ENCODE results near the gene MGAT4C. TPM values are rescaled to one million over a fixed set of nuclear protein-coding genes. Genes with fewer than 3 reads are reported as not detected.

The MGAT4C gene
- total RNA-seq, 1 experiment from 2014 or later, result 10.3 TPM

- no peaks in the 10 kb centered on the region for H3K9me3 ChIP-seq (ENCODE audit: low read depth, low read length, poor library complexity, severe bottlenecking)
- no peak overlapping the region for H3K4me3 ChIP-seq (ENCODE audit: low read depth, low read length, poor library complexity, severe bottlenecking)
- H3K36me3 ChIP-seq (ENCODE audit: insufficient read depth, low read length, poor library complexity, severe bottlenecking), result no peaks in the 10 kb centered on the region
- BruUV-seq (replicated peaks), result no TSS peak
- ChIA-PET POLR2A (ENCODE audit: low non-redundant PET) (no interaction called here), CTCF (no interaction called here)
- H3K27me3 ChIP-seq (replicated peaks; ENCODE audit: insufficient read depth, low read depth, low read length, poor library complexity), result no peaks in the 10 kb centered on the region
- intact Hi-C loops (cut with micrococcal nuclease; ENCODE audit: unreplicated experiment), result no loop called here
- peaks cover 39% of the 10 kb centered on the region for H3K4me1 ChIP-seq (ENCODE audit: insufficient read depth, low read length, poor library complexity, severe bottlenecking)
- TF ChIP-seq EZH2 (IDR thresholded peaks at IDR 0.05; ENCODE audit: borderline replicate concordance, low read depth, low read length, poor library complexity, severe bottlenecking), result no peak
- no peak for TF ChIP-seq CTCF (conservative IDR thresholded peaks at IDR 0.05; ENCODE audit: low read depth, low read length)
- peak overlapping the region; percentile 41 for H3K27ac ChIP-seq (ENCODE audit: low read depth, low read length, poor library complexity, severe bottlenecking)
- no peak for DNase-seq (ENCODE audit: low spot score)
Measured at GRCh38 chr12:86196465-86196864, 59.7 kb downstream of the MGAT4C start.

GRCh38 chr12:86194721-86195120 lies 61.5 kb downstream of the MGAT4C start:
- ChIA-PET CTCF (no interaction called here), POLR2A (ENCODE audit: low non-redundant PET) (no interaction called here)
- peaks cover 44% of the 10 kb centered on the region for H3K4me1 ChIP-seq (ENCODE audit: insufficient read depth, low read length, poor library complexity, severe bottlenecking)
- H3K4me3 ChIP-seq (ENCODE audit: low read depth, low read length, poor library complexity, severe bottlenecking), result no peak overlapping the region
- no peak for TF ChIP-seq CTCF (conservative IDR thresholded peaks at IDR 0.05; ENCODE audit: low read depth, low read length)
- TF ChIP-seq EZH2 (IDR thresholded peaks at IDR 0.05; ENCODE audit: borderline replicate concordance, low read depth, low read length, poor library complexity, severe bottlenecking), result no peak
- intact Hi-C loops (cut with micrococcal nuclease; ENCODE audit: unreplicated experiment), result no loop called here
- H3K27me3 ChIP-seq (replicated peaks; ENCODE audit: insufficient read depth, low read depth, low read length, poor library complexity), result no peaks in the 10 kb centered on the region
- no peaks in the 10 kb centered on the region for H3K36me3 ChIP-seq (ENCODE audit: insufficient read depth, low read length, poor library complexity, severe bottlenecking)
- DNase-seq (ENCODE audit: low spot score), result no peak
- no peaks in the 10 kb centered on the region for H3K9me3 ChIP-seq (ENCODE audit: low read depth, low read length, poor library complexity, severe bottlenecking)
- BruUV-seq (replicated peaks), result no TSS peak
- peak overlapping the region; percentile 48 for H3K27ac ChIP-seq (ENCODE audit: low read depth, low read length, poor library complexity, severe bottlenecking)

- POLR2A ChIA-PET (ENCODE audit: low non-redundant PET), result no interaction called here
- CTCF ChIA-PET, result no interaction called here
Measured at GRCh38 chr12:86193931-86194330, 62.3 kb downstream of the MGAT4C start.

More at GRCh38 chr12:86193931-86194330, 62.3 kb downstream of the MGAT4C start:
- BruUV-seq (replicated peaks), result no TSS peak
- Histone ChIP-seq H3K27me3 (replicated peaks; ENCODE audit: insufficient read depth, low read depth, low read length, poor library complexity) (no peaks in the 10 kb centered on the region), H3K9me3 (ENCODE audit: low read depth, low read length, poor library complexity, severe bottlenecking) (no peaks in the 10 kb centered on the region), H3K4me3 (ENCODE audit: low read depth, low read length, poor library complexity, severe bottlenecking) (no peak overlapping the region), H3K4me1 (ENCODE audit: insufficient read depth, low read length, poor library complexity, severe bottlenecking) (peaks cover 48% of the 10 kb centered on the region), H3K27ac (ENCODE audit: low read depth, low read length, poor library complexity, severe bottlenecking) (no peak overlapping the region), H3K36me3 (ENCODE audit: insufficient read depth, low read length, poor library complexity, severe bottlenecking) (no peaks in the 10 kb centered on the region)
- intact Hi-C loops (cut with micrococcal nuclease; ENCODE audit: unreplicated experiment), result no loop called here
- DNase-seq (ENCODE audit: low spot score), result peak; percentile 50
- no peak for TF ChIP-seq CTCF (conservative IDR thresholded peaks at IDR 0.05; ENCODE audit: low read depth, low read length)
- TF ChIP-seq EZH2 (IDR thresholded peaks at IDR 0.05; ENCODE audit: borderline replicate concordance, low read depth, low read length, poor library complexity, severe bottlenecking), result no peak
